Measurements from ENCODE around the gene SDK1.

The SDK1 gene

GRCh38 chr7:3607847-3608246, 306.8 kb downstream of the SDK1 start:
- no peak overlapping the region for H3K4me3 ChIP-seq (ENCODE audit: low read depth, low read length)
- TF ChIP-seq CTCF (IDR thresholded peaks at IDR 0.05; ENCODE audit: insufficient read depth, low read depth, low read length, missing control alignments): no peak
- no peak for DNase-seq (ENCODE audit: low read depth)

DNA sequence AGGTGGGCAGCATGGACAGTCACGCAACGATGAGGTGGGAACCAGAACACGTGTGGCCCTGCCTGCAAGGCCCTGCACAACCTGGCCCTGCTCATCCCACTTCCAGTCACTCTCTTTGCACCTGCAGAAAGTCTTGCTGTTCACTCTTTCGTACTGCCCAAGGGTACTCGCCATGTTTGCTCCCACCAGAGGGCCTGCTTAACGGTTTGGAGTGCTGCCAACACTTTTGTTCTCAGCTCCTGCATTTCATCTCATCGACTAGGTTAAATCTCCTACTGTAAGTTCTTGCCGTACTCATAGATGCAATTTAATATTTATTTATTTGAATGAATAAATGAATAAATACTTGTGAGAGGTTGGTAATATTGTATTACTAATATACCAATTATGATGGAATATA, 315.3 kb downstream of the SDK1 start:
- no peak for TF ChIP-seq CTCF (IDR thresholded peaks at IDR 0.05; ENCODE audit: insufficient read depth, low read depth, low read length, missing control alignments)
- no peak overlapping the region for H3K4me3 ChIP-seq (ENCODE audit: low read depth, low read length)
- no peak for DNase-seq (ENCODE audit: low read depth)

GRCh38 chr7:3630081-3630480, 329.0 kb downstream of the SDK1 start:
- H3K4me3 ChIP-seq (ENCODE audit: low read depth, low read length): no peak overlapping the region
- TF ChIP-seq CTCF (IDR thresholded peaks at IDR 0.05; ENCODE audit: insufficient read depth, low read depth, low read length, missing control alignments): no peak
- no peak for DNase-seq (ENCODE audit: low read depth)

DNA sequence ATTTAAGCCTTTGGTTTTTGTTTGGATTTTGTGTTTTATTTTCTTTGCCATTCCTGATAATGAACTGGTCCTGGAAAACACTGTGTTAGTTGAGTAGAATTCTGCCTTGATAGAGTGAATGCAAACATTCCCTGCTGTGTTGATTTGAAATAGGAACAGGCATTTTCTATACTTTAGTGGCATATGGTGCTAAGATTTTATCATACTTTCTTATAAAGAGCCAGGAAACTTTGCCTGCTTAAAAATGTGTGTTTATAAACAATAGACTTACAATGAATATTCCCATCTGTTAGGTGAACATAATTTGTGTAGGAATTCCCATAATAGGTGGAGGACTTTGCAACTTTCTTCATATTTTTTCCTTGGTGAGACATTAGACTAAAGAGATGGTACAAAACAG, 333.3 kb downstream of the SDK1 start:
- no peak for DNase-seq (ENCODE audit: low read depth)
- H3K4me3 ChIP-seq (ENCODE audit: low read depth, low read length): no peak overlapping the region
- TF ChIP-seq CTCF (IDR thresholded peaks at IDR 0.05; ENCODE audit: insufficient read depth, low read depth, low read length, missing control alignments): no peak

DNA sequence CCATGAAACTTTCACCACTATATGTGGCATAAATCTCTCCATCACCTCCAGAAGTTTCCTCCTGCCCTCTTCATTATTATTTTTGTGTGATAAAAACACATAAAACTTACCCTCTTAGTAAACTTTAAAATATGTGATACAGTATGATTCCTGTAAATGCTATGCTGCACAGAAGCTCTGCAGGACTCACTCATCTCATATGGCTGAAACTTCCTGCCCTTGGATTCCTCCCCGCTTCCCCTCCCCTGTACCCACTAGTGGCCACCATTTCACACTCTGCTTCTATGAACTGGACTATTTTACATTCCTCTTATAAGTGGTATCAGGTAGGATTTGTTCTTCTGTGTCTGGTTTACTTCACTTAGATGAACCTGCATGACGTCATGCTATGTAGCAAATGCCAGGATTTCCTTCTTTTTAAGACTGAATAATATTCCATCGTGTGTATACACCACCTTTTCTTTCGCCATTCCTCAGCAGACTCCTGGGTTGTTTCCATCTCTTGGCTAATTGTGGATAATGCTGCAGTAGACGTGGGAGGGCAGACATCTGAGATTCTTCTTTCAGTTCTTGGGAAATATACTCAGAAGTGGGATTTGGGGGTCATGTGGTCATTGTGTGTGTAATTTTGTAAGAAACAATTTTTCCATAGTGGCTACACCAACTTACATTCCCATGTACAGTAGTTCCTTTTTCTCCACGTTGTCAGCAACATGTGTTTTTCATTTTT, 335.2 kb downstream of the SDK1 start:
- no peak overlapping the region for H3K4me3 ChIP-seq (ENCODE audit: low read depth, low read length)
- DNase-seq (ENCODE audit: low read depth): no peak
- no peak for TF ChIP-seq CTCF (IDR thresholded peaks at IDR 0.05; ENCODE audit: insufficient read depth, low read depth, low read length, missing control alignments)

DNA sequence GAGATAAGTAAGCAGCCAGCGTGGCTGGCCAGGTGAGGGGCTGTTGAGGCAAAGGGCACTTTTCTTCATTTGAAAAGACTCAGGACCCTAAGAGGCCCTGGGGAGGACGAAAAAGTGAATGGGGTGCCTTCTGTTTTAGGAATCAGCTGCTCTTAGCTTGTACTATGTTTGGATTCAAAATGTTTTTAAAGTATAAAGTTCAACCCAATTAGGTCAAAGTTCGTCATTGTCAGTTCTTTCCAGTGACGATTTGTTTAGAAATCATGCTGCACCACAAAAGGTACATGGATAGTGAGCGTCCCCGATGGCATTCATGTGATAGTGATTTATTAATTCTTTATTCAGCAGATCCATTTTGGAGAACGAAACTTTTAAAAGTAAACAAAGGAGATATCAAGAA, 338.2 kb downstream of the SDK1 start:
- TF ChIP-seq CTCF (IDR thresholded peaks at IDR 0.05; ENCODE audit: insufficient read depth, low read depth, low read length, missing control alignments): no peak
- H3K4me3 ChIP-seq (ENCODE audit: low read depth, low read length): no peak overlapping the region
- no peak for DNase-seq (ENCODE audit: low read depth)

- H3K4me3 ChIP-seq (ENCODE audit: low read depth, low read length): no peak overlapping the region
- no peak for DNase-seq (ENCODE audit: low read depth)
- no peak for TF ChIP-seq CTCF (IDR thresholded peaks at IDR 0.05; ENCODE audit: insufficient read depth, low read depth, low read length, missing control alignments)
These were observed 340.5 kb downstream of the SDK1 start for GRCh38 chr7:3641582-3641981.
